CD4-positive, alpha-beta memory T cell (primary cell): ENCODE results near the gene TRIM40. TPM values are rescaled to one million over a fixed set of nuclear protein-coding genes. Genes with fewer than 3 reads are reported as not detected.

Experiments used
- CTCF ChIA-PET: fragments of 350-600 bp; sonication (Branson Sonifier 250); formaldehyde crosslinking; loops from one replicate; lab custom pipeline; 2021; ENCODE audit warnings: inconsistent platforms; ENCODE audit not compliant: partially characterized antibody; lab: Charles Lee
- POLR2A ChIA-PET: fragments of 350-600 bp; sonication (Branson Sonifier 250); formaldehyde crosslinking; loops from one replicate; lab custom pipeline; 2021; ENCODE audit not compliant: partially characterized antibody; lab: Charles Lee
- DNase-seq, 5 donors: peaks; one replicate each; pipeline versions ENCODE4 v3.0.0 to v3.0.0-alpha.2; 2020 to 2022; ENCODE audit warnings: mixed read lengths in 1 of 5
- H3K27ac ChIP-seq: one replicate; pipeline ENCODE4 v1.7.0; 2013; ENCODE audit warnings: low read depth, low read length
- H3K27me3 ChIP-seq: 2 replicates; pipeline ENCODE4 v1.7.0; 2013; ENCODE audit warnings: mild to moderate bottlenecking, low read length, moderate library complexity; ENCODE audit not compliant: insufficient read depth
- H3K36me3 ChIP-seq: 2 replicates; pipeline ENCODE4 v1.7.0; 2013; ENCODE audit warnings: mild to moderate bottlenecking, low read length, moderate library complexity; ENCODE audit not compliant: insufficient read depth
- H3K4me1 ChIP-seq: 2 replicates; pipeline ENCODE4 v1.7.0; 2013; ENCODE audit warnings: mild to moderate bottlenecking, low read length, moderate library complexity; ENCODE audit not compliant: insufficient read depth
- H3K4me3 ChIP-seq, 2 donors: one replicate each; pipeline ENCODE4 v1.7.0; 2013; ENCODE audit warnings: low read length in 2 of 2, mild to moderate bottlenecking in 1 of 2
- H3K9me3 ChIP-seq, 2 donors: one replicate each; pipeline ENCODE4 v1.7.0; 2013; ENCODE audit warnings: low read length in 2 of 2, control low read depth in 1 of 2; ENCODE audit not compliant: control insufficient read depth in 1 of 2
- H3K27ac Mint-ChIP-seq, 7 donors: one replicate each; pipeline ENCODE4 v1.8.0; 2020 to 2021; ENCODE audit warnings: mixed read lengths in 7 of 7, mild to moderate bottlenecking in 6 of 7, inconsistent platforms in 3 of 7, moderate library complexity in 3 of 7
- H3K27me3 Mint-ChIP-seq, 2 donors: one replicate each; pipeline ENCODE4 v1.8.0; 2020 to 2021; ENCODE audit warnings: mixed read lengths in 2 of 2
- H3K36me3 Mint-ChIP-seq, 2 donors: one replicate each; pipeline ENCODE4 v1.8.0; 2020 to 2021; ENCODE audit warnings: mixed read lengths in 2 of 2, inconsistent platforms in 1 of 2, mild to moderate bottlenecking in 1 of 2
- H3K4me1 Mint-ChIP-seq, 4 donors: one replicate each; pipeline ENCODE4 v1.8.0; 2020 to 2021; ENCODE audit warnings: mixed read lengths in 4 of 4, mild to moderate bottlenecking in 1 of 4
- H3K4me3 Mint-ChIP-seq, 8 donors: one replicate each; pipeline ENCODE4 v1.8.0; 2020 to 2021; ENCODE audit warnings: mixed read lengths in 8 of 8, mild to moderate bottlenecking in 7 of 8, moderate library complexity in 6 of 8, inconsistent platforms in 3 of 8
- H3K9me3 Mint-ChIP-seq, 8 donors: one replicate each; pipeline ENCODE4 v1.8.0; 2020 to 2021; ENCODE audit warnings: mixed read lengths in 8 of 8, mild to moderate bottlenecking in 5 of 8, inconsistent platforms in 3 of 8, moderate library complexity in 1 of 8
- intact Hi-C: fragments of 100-400 bp; cut with micrococcal nuclease; formaldehyde crosslinking; loops from one replicate; pipeline ENCODE4 v1.15.1; 2023
- polyA plus RNA-seq, 2 donors: library from polyadenylated mRNA; unstranded; fragments of 300-500 nt; fragmentation: Illumina TruSeq; gene quantifications; one replicate each; pipeline ENCODE4 v1.2.3, GENCODE V29; 2021
- total RNA-seq, 2 experiments: library from RNA; stranded (reverse); gene quantifications; one replicate each; pipeline ENCODE4 v1.2.3, GENCODE V29; 2021

The TRIM40 gene
- total and polyA plus RNA-seq, 4 experiments from 2014 or later: not detected

DNA sequence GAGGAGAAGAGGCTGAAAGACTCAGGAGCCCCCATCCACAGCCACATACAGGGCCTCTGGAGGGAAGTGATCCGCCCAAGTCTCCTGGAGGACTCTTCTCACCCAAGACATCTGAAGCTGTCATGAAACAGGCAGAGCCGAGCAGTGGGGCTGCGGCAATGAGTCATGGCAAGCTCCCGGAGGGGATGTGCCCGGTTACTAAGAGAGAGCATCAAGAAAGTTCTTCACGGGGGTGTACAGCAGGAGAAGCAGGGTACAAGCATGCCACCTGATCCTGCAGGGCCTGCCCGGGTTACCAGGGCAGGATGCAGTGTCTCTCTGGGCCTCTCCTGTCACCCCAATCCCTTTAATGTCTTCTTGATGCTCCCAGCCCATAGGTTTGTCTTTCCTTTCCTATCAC lies 56.1 kb downstream of the TRIM40 start:
- Mint-ChIP-seq H3K36me3 (peaks cover 66 to 84% of the 10 kb centered on the region in 2 donors), H3K27ac (peak overlapping the region in 6 of 7 donors; percentile 10 to 75 (median 42))
- CTCF ChIA-PET: no interaction called here

DNA sequence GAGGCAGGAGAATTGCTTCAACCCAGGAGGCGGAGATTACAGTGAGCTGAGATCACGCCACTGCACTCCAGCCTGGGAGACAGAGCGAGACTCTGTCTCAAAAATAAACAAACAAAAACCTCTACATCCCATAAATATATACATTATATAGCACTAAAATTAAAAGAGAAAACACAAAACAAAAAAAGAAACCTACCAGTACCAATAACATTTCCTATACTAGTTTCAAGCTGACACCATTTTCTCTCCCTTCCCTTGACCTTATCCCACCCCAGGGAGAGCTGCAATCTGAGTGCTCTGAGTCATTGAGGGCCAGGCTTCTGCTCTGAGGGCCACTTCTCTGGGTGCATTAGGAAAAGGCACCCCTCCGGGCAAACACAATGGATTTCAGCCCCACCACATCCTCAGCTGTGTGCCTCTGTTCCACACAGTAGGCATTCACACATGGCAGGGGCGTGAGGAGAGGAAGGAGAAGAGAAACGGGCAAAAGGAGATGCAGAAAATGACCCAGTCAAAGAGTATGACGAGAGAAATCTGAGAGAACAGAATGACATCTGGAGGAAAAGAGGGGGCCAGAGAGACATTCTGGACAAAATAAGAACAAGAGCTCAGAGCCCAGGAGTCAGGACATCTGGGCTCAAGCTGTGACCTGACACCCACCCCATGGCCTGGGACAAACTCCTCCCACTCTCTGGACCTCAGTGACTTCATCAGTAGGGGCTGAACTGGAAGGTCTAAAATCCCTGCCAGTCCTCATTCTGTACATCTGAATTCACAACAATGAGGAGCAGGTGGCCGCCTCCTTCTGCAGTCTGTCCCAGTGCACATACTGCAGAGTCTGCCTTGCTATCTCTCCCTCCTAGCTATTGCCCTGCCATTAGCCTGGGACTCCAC lies 59.1 kb downstream of the TRIM40 start:
- Histone ChIP-seq H3K36me3 (peaks cover 66% of the 10 kb centered on the region), H3K4me3 (no peak overlapping the region), H3K4me1 (no peaks in the 10 kb centered on the region), H3K27me3 (no peaks in the 10 kb centered on the region), H3K9me3 (no peaks in the 10 kb centered on the region), H3K27ac (no peak overlapping the region)
- ChIA-PET CTCF (interaction anchor here (2.4 kb wide), 1 partner anchor 63 kb away, joined by 8 read pairs; no protein-coding TSS in a partner anchor), POLR2A (interaction anchor here (2.8 kb wide), 1 partner anchor 18 kb away, joined by 11 read pairs; the partner anchor contains the start of gene TRIM26)
- peaks cover 0 to 2% (median 0%) of the 10 kb centered on the region in 8 donors for H3K9me3 Mint-ChIP-seq
- peaks cover 0 to 9% (median 5%) of the 10 kb centered on the region in 4 donors for H3K4me1 Mint-ChIP-seq
- no peaks in the 10 kb centered on the region for H3K27me3 Mint-ChIP-seq
- no peak overlapping the region for H3K4me3 Mint-ChIP-seq
- intact Hi-C loops: no loop called here
- peaks cover 61 to 79% of the 10 kb centered on the region in 2 donors for H3K36me3 Mint-ChIP-seq
- no peak for DNase-seq
- peak overlapping the region in 6 of 7 donors; percentile 62 to 86 (median 73) for H3K27ac Mint-ChIP-seq

More for the DNA sequence above, 56.1 kb downstream of the TRIM40 start:
- Mint-ChIP-seq H3K27me3 (no peaks in the 10 kb centered on the region), H3K9me3 (peaks cover 0 to 2% (median 0%) of the 10 kb centered on the region in 8 donors), H3K4me1 (peaks cover 0 to 4% (median under 1%) of the 10 kb centered on the region in 4 donors), H3K4me3 (no peak overlapping the region)
- no peak for DNase-seq
- H3K36me3 ChIP-seq: peaks cover 60% of the 10 kb centered on the region
- intact Hi-C loops: no loop called here
- H3K27me3 ChIP-seq: no peaks in the 10 kb centered on the region
- H3K4me3 ChIP-seq: no peak overlapping the region
- H3K9me3 ChIP-seq: no peaks in the 10 kb centered on the region
- H3K4me1 ChIP-seq: no peaks in the 10 kb centered on the region
- POLR2A ChIA-PET: interaction anchor here (0.9 kb wide), 1 partner anchor 28 kb away, joined by 3 read pairs; no protein-coding TSS in a partner anchor
- no peak overlapping the region for H3K27ac ChIP-seq

DNA sequence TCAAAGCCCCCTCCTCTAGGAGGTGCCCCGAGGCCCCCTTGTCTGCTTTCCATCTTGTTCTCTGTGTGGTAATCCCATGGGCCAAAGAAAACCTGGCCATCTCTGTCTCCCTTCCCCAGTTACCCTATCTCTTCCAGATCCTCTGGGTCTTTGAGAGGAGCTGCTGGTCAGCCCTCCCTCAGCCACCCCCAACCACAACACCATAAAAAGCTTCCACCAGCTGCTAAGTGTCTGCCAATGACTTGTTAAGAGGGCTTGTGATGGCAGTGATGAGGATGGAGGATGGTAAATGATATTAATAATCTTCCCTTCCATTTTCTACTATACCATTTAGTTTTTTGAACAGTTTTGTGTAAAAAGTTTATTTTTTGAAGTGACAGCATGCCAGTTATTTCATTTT lies 60.0 kb downstream of the TRIM40 start:
- peaks cover 58 to 79% of the 10 kb centered on the region in 2 donors for H3K36me3 Mint-ChIP-seq
- H3K4me3 Mint-ChIP-seq: no peak overlapping the region
- POLR2A ChIA-PET: interaction anchor here (1.9 to 2.8 kb wide), 2 partner anchors 9 to 18 kb away, joined by 4 to 11 read pairs; partner anchors contain the start of gene TRIM26
- no peaks in the 10 kb centered on the region for H3K27me3 Mint-ChIP-seq
- intact Hi-C loops: no loop called here
- no peak overlapping the region for H3K27ac ChIP-seq
- H3K4me1 Mint-ChIP-seq: peaks cover 7 to 17% (median 10%) of the 10 kb centered on the region in 4 donors
- CTCF ChIA-PET: interaction anchor here (1.4 to 2.4 kb wide), 3 partner anchors 23 to 64 kb away, joined by 5 to 8 read pairs (median 6); no protein-coding TSS in a partner anchor
- peaks cover 65% of the 10 kb centered on the region for H3K36me3 ChIP-seq
- peak overlapping the region in 3 of 7 donors; percentile 64 to 86 (median 83) for H3K27ac Mint-ChIP-seq
- no peak for DNase-seq
- H3K4me3 ChIP-seq: no peak overlapping the region
- peaks cover 2% of the 10 kb centered on the region for H3K4me1 ChIP-seq
- no peaks in the 10 kb centered on the region for H3K9me3 ChIP-seq
- peaks cover 0 to 2% (median 0%) of the 10 kb centered on the region in 8 donors for H3K9me3 Mint-ChIP-seq
- H3K27me3 ChIP-seq: no peaks in the 10 kb centered on the region

DNA sequence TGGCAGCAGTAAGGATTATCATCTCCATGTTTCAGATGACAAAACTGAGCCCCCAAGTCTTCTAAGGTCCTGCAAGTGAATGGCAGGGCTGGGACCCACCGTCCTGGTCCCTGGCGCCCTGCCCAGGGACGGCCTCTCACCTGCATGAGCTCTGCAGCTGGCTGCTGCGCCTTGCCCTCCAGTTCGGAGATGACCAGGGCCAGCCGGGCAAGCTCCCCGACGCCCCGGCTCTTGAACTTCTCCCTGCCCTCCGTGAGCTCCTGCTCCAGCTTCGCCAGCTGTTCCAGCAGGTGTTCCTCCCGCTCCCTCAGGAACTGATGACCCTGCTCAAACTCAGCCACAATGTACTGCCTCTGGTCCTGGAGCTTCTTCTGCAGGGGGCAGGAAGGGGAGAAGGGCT lies 60.4 kb downstream of the TRIM40 start:
- H3K4me3 Mint-ChIP-seq: no peak overlapping the region
- Histone ChIP-seq H3K9me3 (no peaks in the 10 kb centered on the region), H3K4me1 (peaks cover 6% of the 10 kb centered on the region), H3K27me3 (no peaks in the 10 kb centered on the region), H3K4me3 (no peak overlapping the region), H3K27ac (no peak overlapping the region), H3K36me3 (peaks cover 65% of the 10 kb centered on the region)
- peaks cover 56 to 79% of the 10 kb centered on the region in 2 donors for H3K36me3 Mint-ChIP-seq
- DNase-seq: no peak
- ChIA-PET POLR2A (interaction anchor here (1.9 to 2.8 kb wide), 2 partner anchors 9 to 17 kb away, joined by 4 to 11 read pairs; partner anchors contain the start of gene TRIM26), CTCF (interaction anchor here (1.4 to 2.4 kb wide), 3 partner anchors 23 to 65 kb away, joined by 5 to 8 read pairs (median 6); no protein-coding TSS in a partner anchor)
- peak overlapping the region in 1 of 7 donors; percentile 64 for H3K27ac Mint-ChIP-seq
- intact Hi-C loops: no loop called here
- H3K9me3 Mint-ChIP-seq: peaks cover 0 to 2% (median 0%) of the 10 kb centered on the region in 8 donors
- no peaks in the 10 kb centered on the region for H3K27me3 Mint-ChIP-seq
- H3K4me1 Mint-ChIP-seq: peaks cover 10 to 21% (median 14%) of the 10 kb centered on the region in 4 donors

Other genes starting within 250 kb of the TRIM40 start
- gene HLA-A, start 193.6 kb upstream of the TRIM40 start, total RNA-seq: 1,000 to 10,000 TPM; 2,115 to 2,200 TPM
- 1,000 to 10,000 TPM; 2,923 to 3,137 TPM for gene HLA-A, start 193.6 kb upstream of the TRIM40 start, polyA plus RNA-seq
- 10 to 100 TPM; 47.2 to 50.0 TPM for gene POLR1H, start 74.9 kb upstream of the TRIM40 start, total RNA-seq
- gene POLR1H, start 74.9 kb upstream of the TRIM40 start, polyA plus RNA-seq: 100 to 1,000 TPM in 1 of 2 donors, 10 to 100 TPM in 1; 65.7 to 109 TPM
- 10 to 100 TPM; 65.2 to 66.2 TPM for gene PPP1R11, start 68.9 kb upstream of the TRIM40 start, total RNA-seq
- 100 to 1,000 TPM; 114 to 134 TPM for gene PPP1R11, start 68.9 kb upstream of the TRIM40 start, polyA plus RNA-seq
- not detected for gene RNF39, start 60.4 kb upstream of the TRIM40 start, total RNA-seq
- gene RNF39, start 60.4 kb upstream of the TRIM40 start, polyA plus RNA-seq: under 1 TPM in 1 of 2 donors, not detected in 1; 0.21 TPM
- under 1 TPM in 1 of 2 experiments, not detected in 1; 0.20 TPM for gene TRIM31, start 23.1 kb upstream of the TRIM40 start, total RNA-seq
- under 1 TPM; 0.11 to 0.21 TPM for gene TRIM31, start 23.1 kb upstream of the TRIM40 start, polyA plus RNA-seq
- gene TRIM10, start 25.1 kb downstream of the TRIM40 start, total RNA-seq: not detected
- not detected for gene TRIM10, start 25.1 kb downstream of the TRIM40 start, polyA plus RNA-seq
- not detected for gene TRIM15, start 27.4 kb downstream of the TRIM40 start, total RNA-seq
- gene TRIM15, start 27.4 kb downstream of the TRIM40 start, polyA plus RNA-seq: not detected
- gene TRIM26, start 77.3 kb downstream of the TRIM40 start, total RNA-seq: 10 to 100 TPM; 60.0 to 60.7 TPM
- 10 to 100 TPM; 17.3 to 51.0 TPM for gene TRIM26, start 77.3 kb downstream of the TRIM40 start, polyA plus RNA-seq
- 10 to 100 TPM; 27.7 to 30.9 TPM for gene TRIM39, start 190.8 kb downstream of the TRIM40 start, total RNA-seq
- gene TRIM39, start 190.8 kb downstream of the TRIM40 start, polyA plus RNA-seq: 10 to 100 TPM in 1 of 2 donors, 1 to 10 TPM in 1; 6.9 to 18.6 TPM
- 10 to 100 TPM; 51.6 to 57.6 TPM for gene RPP21, start 209.0 kb downstream of the TRIM40 start, total RNA-seq
- 10 to 100 TPM; 81.6 to 81.8 TPM for gene RPP21, start 209.0 kb downstream of the TRIM40 start, polyA plus RNA-seq